GM19099 (cell line): Measurements from ENCODE around the gene CBFA2T2.

Experiments
- POLR2A ChIP-seq: IDR thresholded peaks from 3 replicates; pipeline ENCODE4 v1.6.1; 2011; ENCODE audit warnings: low read depth; ENCODE audit not compliant: insufficient read length; ENCODE audit errors: extremely low read depth

CBFA2T2 gene

DNA sequence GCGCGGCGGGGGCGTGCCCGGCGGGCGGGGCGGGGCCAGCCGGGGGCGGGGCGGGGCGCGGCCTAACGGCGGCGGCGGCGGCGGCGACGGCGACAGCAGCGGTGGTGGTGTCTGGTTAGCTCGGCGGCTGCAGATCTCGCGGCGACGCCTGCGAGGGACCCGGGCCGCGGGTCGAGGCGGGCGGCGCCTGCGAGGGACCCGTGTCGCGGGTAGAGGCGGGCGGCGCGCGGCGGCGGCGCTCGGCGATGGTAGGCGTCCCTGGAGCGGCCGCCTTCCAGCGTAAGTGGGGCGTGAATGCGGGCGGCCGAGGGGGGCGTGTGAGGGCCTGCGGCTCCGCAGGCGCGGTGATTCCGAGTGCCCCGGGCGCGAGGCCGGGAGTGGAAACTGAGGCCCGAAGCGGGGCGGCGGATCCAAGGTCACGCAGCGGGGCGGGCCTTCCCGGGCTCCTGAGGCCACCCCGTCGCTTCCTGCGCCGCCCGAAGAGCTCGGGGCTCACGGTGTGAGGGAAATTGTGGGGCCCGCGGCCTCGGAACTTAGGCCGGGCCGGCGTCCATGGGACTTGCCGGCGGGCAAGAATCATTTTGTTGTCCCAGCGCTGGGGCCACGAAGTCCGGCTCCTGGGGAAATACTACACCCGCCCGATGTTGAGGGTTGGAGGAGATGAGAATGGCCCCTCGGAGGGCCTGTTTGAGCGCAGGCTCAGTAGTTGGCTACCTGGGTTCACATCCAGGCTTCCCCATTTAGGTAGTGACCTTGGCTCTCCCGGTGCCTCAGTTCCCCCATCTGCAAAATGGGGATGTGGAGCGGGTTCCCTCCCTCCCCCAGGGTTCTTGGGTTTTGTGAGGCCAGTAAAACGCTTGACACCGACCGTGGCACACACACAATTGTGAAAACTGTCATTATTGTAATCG, at the start of gene CBFA2T2:
Gene CBFA2T2 (plus strand): TSS at position 74 of the 911 bp plus-strand sequence. CDS start 172 bp downstream, at position 246.
- no peak for TF ChIP-seq POLR2A

DNA sequence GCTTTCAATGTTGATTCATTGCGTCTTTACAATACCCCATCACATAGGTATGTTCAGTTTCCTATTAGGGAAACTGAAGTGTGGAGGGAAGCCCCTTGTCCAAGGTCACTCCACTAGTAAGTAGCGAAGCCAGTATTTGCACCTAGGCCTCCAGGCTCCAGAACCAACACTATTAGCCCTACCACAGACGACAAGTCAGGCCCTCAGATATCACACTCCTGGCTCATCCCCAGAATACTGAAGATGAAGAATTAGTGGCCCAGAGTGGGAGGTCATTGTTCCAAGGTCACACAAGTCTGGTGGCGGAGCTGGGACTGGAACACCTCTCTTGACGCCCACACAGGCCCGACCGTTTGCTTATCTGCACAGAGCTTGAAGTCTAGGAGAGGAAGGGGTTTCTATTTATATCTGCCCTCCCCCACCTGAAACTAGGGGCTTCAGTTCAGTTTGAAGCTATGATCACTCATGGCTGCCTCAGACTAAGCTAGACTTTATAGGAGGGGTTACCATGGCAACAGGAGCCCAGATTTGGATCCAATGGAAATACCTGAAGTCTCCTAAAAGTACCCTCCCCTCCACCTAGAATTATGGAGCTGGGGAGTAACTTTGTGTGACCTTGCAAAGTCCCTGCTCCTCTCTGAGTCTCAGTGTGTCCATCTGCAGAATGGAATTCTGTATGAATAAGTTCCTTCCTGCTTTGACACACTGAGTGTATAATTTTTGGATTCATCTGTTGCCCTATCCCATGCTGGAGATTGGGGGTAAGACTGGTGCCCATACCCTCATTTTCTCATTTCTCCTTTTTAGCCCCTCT, 48.5 kb upstream of the CBFA2T2 start:
- no peak for TF ChIP-seq POLR2A

GRCh38 chr20:33442136-33443005, 47.5 kb upstream of the CBFA2T2 start:
- TF ChIP-seq POLR2A, result no peak

DNA sequence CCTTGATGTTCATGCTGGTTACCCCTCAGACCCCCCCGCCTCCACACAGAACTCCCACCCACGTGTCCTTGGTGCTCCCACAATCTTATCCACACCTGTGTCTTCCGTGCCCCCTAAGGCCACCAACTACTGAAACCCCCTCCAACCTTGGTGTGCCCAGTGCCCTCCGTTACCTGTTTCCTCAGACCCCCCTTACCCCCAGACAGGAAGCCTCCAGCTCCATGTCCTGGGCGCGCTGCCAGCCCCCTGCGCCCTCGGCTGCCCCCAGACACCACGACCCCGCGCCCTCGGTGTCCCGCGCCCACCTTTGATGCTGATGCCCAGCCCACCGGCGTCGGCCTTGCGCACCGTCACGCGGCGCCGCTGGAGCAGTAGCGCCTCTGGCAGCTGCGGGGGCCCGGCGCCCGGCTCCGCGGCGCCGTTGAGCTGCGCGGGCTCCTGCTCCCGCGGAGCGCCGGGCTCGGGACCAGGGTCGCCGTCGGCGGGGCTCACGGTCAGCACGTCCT, 46.8 kb upstream of the CBFA2T2 start:
- TF ChIP-seq POLR2A, result no peak

GRCh38 chr20:33443512-33444239, 46.2 kb upstream of the CBFA2T2 start, which contains the start of gene SNTA1:
SNTA1 (minus strand) TSS chr20:33443763; CDS start chr20:33443620, 143 bp downstream.
- TF ChIP-seq POLR2A, result no peak

DNA sequence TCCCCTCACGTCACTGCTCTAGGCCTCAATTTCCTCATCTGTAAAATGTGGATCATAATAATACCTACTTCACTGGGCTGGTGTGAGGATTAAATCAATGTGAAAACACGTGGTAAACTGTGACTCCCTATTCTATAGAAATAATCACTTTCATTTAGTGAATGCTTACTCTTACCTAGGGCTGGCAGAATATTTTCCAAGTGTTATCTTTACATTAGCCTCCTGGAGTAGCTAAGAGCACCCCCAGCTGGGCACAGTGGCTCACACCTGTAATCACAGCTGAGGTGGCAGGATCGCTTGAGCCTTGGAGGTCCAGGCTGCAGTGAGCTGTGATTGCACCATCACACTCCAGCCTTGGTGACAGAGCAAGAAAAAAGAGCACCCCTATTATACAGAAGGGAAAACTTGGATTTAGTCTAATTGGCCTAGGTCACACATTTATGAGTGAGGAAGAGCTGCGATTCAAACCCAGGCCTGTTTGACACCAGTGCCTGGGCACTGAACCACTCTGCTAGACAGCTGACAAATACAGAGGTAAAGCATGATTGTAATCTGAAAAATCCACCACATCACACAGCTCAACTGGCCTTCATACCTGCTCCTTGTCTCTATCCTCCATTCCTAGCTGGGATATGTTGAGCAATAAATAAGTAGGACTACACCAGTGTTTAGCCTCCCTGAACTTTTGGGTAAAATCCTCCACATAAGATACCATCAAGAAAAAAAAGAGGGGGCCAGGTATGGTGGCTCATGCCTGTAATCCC, 44.9 kb upstream of the CBFA2T2 start:
- TF ChIP-seq POLR2A, result no peak

- TF ChIP-seq POLR2A, result no peak
Measured at GRCh38 chr20:33445881-33446625, 43.8 kb upstream of the CBFA2T2 start.

DNA sequence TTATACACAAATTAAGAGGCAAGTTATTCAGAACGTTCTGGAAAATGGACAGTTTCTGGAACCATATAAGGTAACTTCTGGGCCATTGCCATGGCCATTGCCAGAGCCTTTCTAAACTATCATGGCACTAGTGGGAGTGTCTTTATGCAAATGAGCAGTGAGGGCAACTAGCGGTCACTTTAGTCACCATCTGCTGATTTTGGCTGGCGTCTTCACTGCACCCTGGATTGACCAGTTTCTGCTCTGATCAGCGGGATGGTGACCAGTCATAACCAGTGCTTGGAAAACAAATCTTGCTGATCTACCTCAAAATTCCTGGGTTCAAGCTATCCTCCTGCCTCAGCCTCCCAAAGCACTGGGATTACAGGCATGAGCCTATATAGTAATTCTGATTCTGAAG, 39.0 kb upstream of the CBFA2T2 start:
- TF ChIP-seq POLR2A, result no peak

DNA sequence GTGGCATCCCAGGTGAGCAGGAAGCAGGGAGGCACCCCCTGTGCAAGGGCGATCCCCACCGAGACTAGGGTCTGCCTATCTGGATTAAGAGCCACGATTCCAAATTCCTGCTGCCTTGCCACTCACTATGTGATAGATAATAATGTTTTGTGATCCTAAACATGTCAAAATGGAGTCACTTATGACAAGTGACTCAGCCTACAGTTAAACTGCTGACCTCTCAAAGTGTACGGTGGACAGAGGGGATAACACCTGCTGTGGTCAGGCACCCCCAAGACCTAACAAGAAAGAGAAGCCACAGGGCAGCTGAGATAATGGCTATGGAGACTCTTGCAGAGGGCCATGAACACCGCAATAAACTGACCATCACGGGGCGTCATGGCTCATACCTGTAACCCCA, 30.3 kb upstream of the CBFA2T2 start:
- TF ChIP-seq POLR2A, result no peak

DNA sequence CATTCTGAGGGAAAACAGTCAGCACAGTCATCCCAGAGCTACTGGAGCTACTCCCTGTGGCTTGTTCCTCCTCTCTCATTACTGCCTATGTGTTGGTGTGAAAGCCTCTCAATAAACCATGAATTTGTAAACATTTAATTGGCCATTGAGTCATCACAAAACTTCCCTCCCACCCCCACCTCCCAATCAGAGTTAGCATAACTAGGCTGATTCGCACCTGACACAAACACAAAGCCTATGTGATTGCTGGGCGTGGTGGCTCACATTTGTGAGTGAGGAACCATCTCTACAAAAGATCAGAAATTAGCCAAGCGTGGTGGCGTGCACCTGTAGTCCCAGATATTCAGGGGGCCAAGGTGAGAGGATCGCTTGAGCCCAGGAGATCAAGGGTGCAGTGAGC, 29.2 kb upstream of the CBFA2T2 start:
- TF ChIP-seq POLR2A, result no peak

DNA sequence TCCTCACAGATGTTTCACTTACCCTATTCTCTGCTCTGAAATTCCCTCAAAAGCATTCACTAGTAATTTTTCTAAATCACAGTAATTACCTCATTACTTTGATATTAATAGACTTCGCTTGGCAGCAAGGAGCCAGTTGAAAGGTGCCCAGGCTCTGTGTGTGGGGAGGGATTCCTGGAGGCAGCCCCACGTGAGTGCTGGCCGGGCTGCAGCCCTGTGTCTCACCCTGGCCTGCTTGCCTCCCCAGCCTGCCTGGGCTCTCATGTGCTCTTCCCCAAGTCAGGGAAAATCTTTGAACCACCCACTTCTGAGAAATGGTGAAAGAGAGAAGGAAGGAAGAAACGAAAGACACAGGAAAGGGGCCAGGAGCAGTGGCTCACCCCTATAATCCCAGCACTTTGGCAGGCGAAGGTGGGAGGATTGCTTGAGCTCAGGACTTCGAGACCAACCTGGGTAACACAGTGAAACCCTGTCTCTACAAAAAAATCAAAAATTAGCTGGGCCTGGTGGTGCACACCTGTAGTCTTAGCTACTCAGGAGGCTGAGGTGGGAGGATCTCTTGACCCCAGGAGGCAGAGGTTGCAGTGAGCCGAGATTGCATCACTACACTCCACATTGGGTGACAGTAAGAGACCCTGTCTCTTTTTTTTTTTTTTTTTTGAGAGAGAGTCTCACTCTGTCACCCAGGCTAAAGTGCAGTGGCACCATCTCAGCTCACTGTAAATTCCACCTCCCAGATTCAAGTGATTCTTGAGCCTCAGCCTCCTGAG, 26.4 kb upstream of the CBFA2T2 start:
- TF ChIP-seq POLR2A, result no peak
